ENCODE data around the gene ARSG. TPM values are rescaled to one million over a fixed set of nuclear protein-coding genes. Genes with fewer than 3 reads are reported as not detected.

The ARSG gene
- total and polyA plus RNA-seq, 12 donors = 2.1 to 49.6 (median 12.7) TPM

- Histone ChIP-seq H3K4me3 (no peak overlapping the region), H3K27me3 (no peaks in the 10 kb centered on the region), H3K9me3 (replicated peaks in 1 of 3) (no peaks in the 10 kb centered on the region), H3K4me1 (replicated peaks in 1 of 2) (no peaks in the 10 kb centered on the region), H3K27ac (no peak overlapping the region), H3K36me3 (replicated peaks in 1 of 2) (peaks cover 0 to 36% of the 10 kb centered on the region in 2 donors)
- intact Hi-C loops (cut with DNase I) = no loop called here
- DNase-seq = peak in 1 of 7 donors; percentile 27
- WGBS, 4 donors = 90 to 94% (median 93%) methylated on average over 9 of the region's 9 CpGs
- TF ChIP-seq CTCF (IDR thresholded peaks at IDR 0.05) = no peak
- no peak for TF ChIP-seq POLR2A (IDR thresholded peaks at IDR 0.05)
These were observed 130.2 kb downstream of the ARSG start for GRCh38 chr17:68421486-68421885.

- Histone ChIP-seq H3K4me3 (no peak overlapping the region), H3K27ac (no peak overlapping the region), H3K27me3 (no peaks in the 10 kb centered on the region), H3K9me3 (replicated peaks in 1 of 3) (no peaks in the 10 kb centered on the region), H3K4me1 (replicated peaks in 1 of 2) (no peaks in the 10 kb centered on the region), H3K36me3 (replicated peaks in 1 of 2) (peaks cover 0 to 49% of the 10 kb centered on the region in 2 donors)
- no peak for TF ChIP-seq CTCF (IDR thresholded peaks at IDR 0.05)
- no peak for TF ChIP-seq POLR2A (IDR thresholded peaks at IDR 0.05)
- WGBS, 4 donors = 88 to 96% (median 94%) methylated on average over 8 of the region's 8 CpGs
- intact Hi-C loops (cut with DNase I) = no loop called here
- DNase-seq = peak in 1 of 7 donors; percentile 36
These were observed 131.5 kb downstream of the ARSG start for GRCh38 chr17:68422821-68423220.

GRCh38 chr17:68423251-68423650, 132.0 kb downstream of the ARSG start:
- H3K4me3 ChIP-seq = no peak overlapping the region
- peaks cover 0 to 52% of the 10 kb centered on the region in 2 donors for H3K36me3 ChIP-seq (replicated peaks in 1 of 2)
- TF ChIP-seq POLR2A (IDR thresholded peaks at IDR 0.05) (no peak), CTCF (IDR thresholded peaks at IDR 0.05) (no peak)
- intact Hi-C loops (cut with DNase I) = no loop called here
- DNase-seq = peak in 1 of 7 donors; percentile 36
- 90 to 100% (median 94%) methylated on average over 2 to 3 of the region's 3 CpGs for WGBS, 4 donors
- H3K27ac ChIP-seq = no peak overlapping the region
- no peaks in the 10 kb centered on the region for H3K4me1 ChIP-seq (replicated peaks in 1 of 2)
- H3K27me3 ChIP-seq = no peaks in the 10 kb centered on the region
- H3K9me3 ChIP-seq (replicated peaks in 1 of 3) = no peaks in the 10 kb centered on the region

- TF ChIP-seq POLR2A (IDR thresholded peaks at IDR 0.05) = no peak
- TF ChIP-seq CTCF (IDR thresholded peaks at IDR 0.05) = no peak
- no peak overlapping the region for H3K27ac ChIP-seq
These were observed 132.9 kb downstream of the ARSG start for GRCh38 chr17:68424203-68424602.

More at GRCh38 chr17:68424203-68424602, 132.9 kb downstream of the ARSG start:
- WGBS, 4 donors = 92 to 96% (median 93%) methylated on average over 12 of the region's 12 CpGs
- H3K27me3 ChIP-seq = no peaks in the 10 kb centered on the region
- H3K36me3 ChIP-seq (replicated peaks in 1 of 2) = peaks cover 0 to 61% of the 10 kb centered on the region in 2 donors
- no peaks in the 10 kb centered on the region for H3K9me3 ChIP-seq (replicated peaks in 1 of 3)
- no peaks in the 10 kb centered on the region for H3K4me1 ChIP-seq (replicated peaks in 1 of 2)
- H3K4me3 ChIP-seq = no peak overlapping the region
- DNase-seq = peak in 1 of 7 donors; percentile 40
- intact Hi-C loops (cut with DNase I) = no loop called here
